Uterus (tissue), 4 donors: Measurements from ENCODE around the gene TEX54. TPM values are rescaled to one million over a fixed set of nuclear protein-coding genes. Genes with fewer than 3 reads are reported as not detected.
"Not testable (repeated sequence)": the region's sequence is repeated elsewhere in the genome, so short reads cannot be mapped to it uniquely, and the experiment has no call there.

Source experiments
- DNase-seq, 2 donors: peaks; one replicate each; pipeline ENCODE4 v3.0.0-alpha.2; 2019 to 2020
- H3K27ac ChIP-seq, 2 donors: fragments of 200-600 bp; sonication (generic); 1 replicate in 1 of 2; 2 replicates in 1 of 2; pipeline ENCODE4 v1.5.1; 2016 to 2018
- H3K27me3 ChIP-seq, 2 donors: fragments of 200-600 bp; sonication (generic); one replicate each; pipeline ENCODE4 v1.5.1; 2018 to 2019; ENCODE audit warnings: control low read depth in 1 of 2
- H3K36me3 ChIP-seq, 2 donors: fragments of 200-600 bp; sonication (generic); one replicate each; pipeline ENCODE4 v1.5.1; 2019; ENCODE audit warnings: control low read depth in 1 of 2
- H3K4me1 ChIP-seq, 2 donors: fragments of 200-600 bp; sonication (generic); one replicate each; pipeline ENCODE4 v1.5.1; 2018 to 2019; ENCODE audit warnings: control low read depth in 1 of 2
- H3K4me3 ChIP-seq, 2 donors: fragments of 200-600 bp; sonication (generic); 1 replicate in 1 of 2; 2 replicates in 1 of 2; pipeline ENCODE4 v1.5.1; 2018 to 2019; ENCODE audit warnings: mild to moderate bottlenecking in 1 of 2
- H3K9me3 ChIP-seq, 2 donors: fragments of 200-600 bp; sonication (generic); one replicate each; pipeline ENCODE4 v1.5.1; 2019; ENCODE audit warnings: control low read depth in 1 of 2
- POLR2A ChIP-seq, 2 donors: fragments of 450-650 bp; IDR thresholded peaks; one replicate each; pipeline ENCODE4 v1.6.1; 2016; ENCODE audit warnings: antibody characterized with exemption in 2 of 2, mild to moderate bottlenecking in 1 of 2, moderate library complexity in 1 of 2
- intact Hi-C: fragments of 100-400 bp; cut with DNase I; formaldehyde crosslinking; loops from one replicate; pipeline ENCODE4 v1.15.1; 2023; ENCODE audit warnings: low total_unique reads
- total RNA-seq, 4 donors: library from RNA; depleted of rRNA in 3 of 4; stranded (reverse); fragments of >200 nt in 3 of 4; gene quantifications; one replicate each; pipeline versions ENCODE4 v1.1.0 to v1.2.4, GENCODE V29; 2014 to 2023
- TF ChIP-seq, protein P1 (sequence below), 4 experiments: fragments of 200-600 bp in 2 of 4; fragments of 450-650 bp in 2 of 4; sonication (generic) in 2 of 4; IDR thresholded peaks; one replicate each; pipeline ENCODE4 v1.5.1; 2016 to 2019; ENCODE audit warnings: antibody characterized with exemption in 4 of 4, mild to moderate bottlenecking in 2 of 4, moderate library complexity in 1 of 4
- donor health status: DM: yes; HTN: yes; CAD: no.

TEX54 gene
- total RNA-seq, 4 donors from 2014 or later: not detected

DNA sequence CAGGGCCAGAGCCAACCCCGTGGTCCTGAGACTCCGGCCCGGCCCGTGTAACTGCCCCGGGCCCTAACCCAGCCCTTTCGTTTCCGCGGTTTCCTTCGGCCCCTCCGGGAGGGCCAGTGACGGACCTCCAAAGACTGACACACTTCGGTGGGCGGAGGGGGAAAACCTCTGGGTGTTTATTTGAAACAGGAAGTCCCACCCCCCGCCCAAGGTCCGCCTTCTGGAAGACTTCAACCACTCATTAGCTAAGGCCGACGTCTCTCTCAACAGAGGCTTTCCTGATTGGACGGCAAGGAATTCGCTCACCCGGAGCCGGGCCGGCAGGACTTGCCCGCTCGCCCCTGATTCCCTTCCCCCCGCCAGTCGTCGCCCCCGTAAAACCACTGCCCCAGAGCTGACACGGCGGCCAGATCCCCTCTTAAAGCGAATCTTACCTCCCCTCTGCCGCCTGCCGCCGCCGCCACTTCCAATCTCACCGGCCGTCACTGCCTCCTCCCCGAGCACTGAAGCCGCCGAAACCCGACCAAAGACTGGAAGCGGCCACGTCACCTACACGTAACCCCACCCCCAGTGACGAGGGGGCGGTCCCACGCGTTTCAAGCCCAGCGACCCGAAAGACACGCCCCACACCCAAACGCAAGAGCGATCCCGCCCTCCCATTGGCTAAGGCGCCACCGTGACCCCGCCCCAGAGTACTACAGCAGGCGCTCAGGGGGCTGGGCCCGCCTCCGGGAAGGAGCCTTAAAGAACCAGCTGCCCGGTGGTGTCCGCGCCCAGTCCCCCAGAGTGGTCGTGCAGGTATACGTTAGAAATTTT is 913 bp downstream of the TEX54 start, which contains the start of gene STX5:
TSS of gene STX5 (minus strand) at position 532 of the 816 bp plus-strand sequence. CDS start 808 bp downstream, outside the sequence.
- Histone ChIP-seq H3K36me3 (no peaks in the 10 kb centered on the region), H3K27me3 (no peaks in the 10 kb centered on the region), H3K4me1 (peaks cover 0 to 25% of the 10 kb centered on the region in 2 donors), H3K27ac (peak within 1 kb of the TSS; percentile 94 to 98), H3K9me3 (no peaks in the 10 kb centered on the region), H3K4me3 (peak within 1 kb of the TSS; percentile 89 to 96)
- intact Hi-C loops: no loop called here
- peak; percentile 100 for DNase-seq
- peak; percentile 78 to 87 for TF ChIP-seq POLR2A (IDR thresholded peaks at IDR 0.05)
- TF ChIP-seq, protein P1, sequence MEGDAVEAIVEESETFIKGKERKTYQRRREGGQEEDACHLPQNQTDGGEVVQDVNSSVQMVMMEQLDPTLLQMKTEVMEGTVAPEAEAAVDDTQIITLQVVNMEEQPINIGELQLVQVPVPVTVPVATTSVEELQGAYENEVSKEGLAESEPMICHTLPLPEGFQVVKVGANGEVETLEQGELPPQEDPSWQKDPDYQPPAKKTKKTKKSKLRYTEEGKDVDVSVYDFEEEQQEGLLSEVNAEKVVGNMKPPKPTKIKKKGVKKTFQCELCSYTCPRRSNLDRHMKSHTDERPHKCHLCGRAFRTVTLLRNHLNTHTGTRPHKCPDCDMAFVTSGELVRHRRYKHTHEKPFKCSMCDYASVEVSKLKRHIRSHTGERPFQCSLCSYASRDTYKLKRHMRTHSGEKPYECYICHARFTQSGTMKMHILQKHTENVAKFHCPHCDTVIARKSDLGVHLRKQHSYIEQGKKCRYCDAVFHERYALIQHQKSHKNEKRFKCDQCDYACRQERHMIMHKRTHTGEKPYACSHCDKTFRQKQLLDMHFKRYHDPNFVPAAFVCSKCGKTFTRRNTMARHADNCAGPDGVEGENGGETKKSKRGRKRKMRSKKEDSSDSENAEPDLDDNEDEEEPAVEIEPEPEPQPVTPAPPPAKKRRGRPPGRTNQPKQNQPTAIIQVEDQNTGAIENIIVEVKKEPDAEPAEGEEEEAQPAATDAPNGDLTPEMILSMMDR (IDR thresholded peaks at IDR 0.05): no peak

DNA sequence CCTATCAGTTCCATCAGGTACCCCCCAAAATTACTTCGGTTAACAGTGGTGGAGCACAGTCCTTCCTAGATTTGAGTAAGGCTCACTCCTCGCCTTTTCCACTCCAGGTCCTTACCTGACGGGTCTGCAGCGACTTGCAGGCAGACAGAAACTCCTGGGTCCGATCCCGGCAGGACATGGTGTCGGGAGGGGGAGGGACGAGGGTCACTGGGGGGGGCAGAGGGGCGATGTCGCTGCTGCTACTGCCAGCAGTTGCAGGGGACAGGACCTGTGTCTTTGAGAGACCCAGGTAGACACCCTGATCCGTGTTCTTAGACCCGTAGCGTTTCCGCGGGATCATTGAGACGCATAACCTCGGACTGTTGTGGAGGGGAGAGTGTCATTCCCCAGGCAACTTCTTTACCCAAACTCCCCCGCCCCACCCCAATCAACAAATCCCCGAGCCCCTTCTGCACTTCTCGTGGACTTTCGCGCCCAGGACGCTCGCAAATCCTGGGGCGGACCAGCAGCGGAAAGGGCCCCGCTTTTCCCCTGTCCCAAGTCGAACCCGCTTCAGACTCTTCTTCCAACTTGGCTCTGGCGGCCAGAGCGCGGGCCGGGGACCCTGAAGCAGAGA is 1.6 kb downstream of the TEX54 start:
- intact Hi-C loops: no loop called here
- Histone ChIP-seq H3K27me3 (no peaks in the 10 kb centered on the region), H3K36me3 (no peaks in the 10 kb centered on the region)

DNA sequence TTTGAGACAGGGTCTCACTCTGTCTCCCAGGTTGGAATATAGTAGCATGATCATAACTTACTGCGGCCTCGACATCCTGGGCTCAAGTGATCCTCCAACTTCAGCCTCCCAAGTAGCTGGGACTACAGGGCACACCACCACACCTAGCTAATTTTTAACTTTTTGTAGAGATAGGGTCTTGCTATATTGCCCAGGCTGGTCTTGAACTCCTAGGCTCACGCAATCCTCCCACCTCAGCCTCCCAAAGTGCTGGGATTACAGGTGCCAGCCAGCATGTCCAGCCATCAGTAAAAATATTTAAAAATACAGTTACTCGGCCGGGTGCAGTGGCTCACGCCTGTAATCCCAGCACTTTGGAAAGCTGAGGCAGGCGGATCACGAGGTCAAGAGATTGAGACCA is 4.5 kb downstream of the TEX54 start:
- H3K27ac ChIP-seq, DNase-seq, H3K4me3 ChIP-seq, H3K36me3 ChIP-seq, H3K27me3 ChIP-seq, H3K9me3 ChIP-seq, intact Hi-C loops: not testable (repeated sequence)
- H3K4me1 ChIP-seq: peaks cover 0 to 25% of the 10 kb centered on the region in 2 donors

More for the DNA sequence above, 1.6 kb downstream of the TEX54 start:
- Histone ChIP-seq H3K4me3 (peak overlapping the region; percentile 89 to 96), H3K9me3 (no peaks in the 10 kb centered on the region), H3K27ac (peak overlapping the region; percentile 94 to 98), H3K4me1 (peaks cover 0 to 25% of the 10 kb centered on the region in 2 donors)
- DNase-seq: no peak
- TF ChIP-seq, protein P1 (IDR thresholded peaks at IDR 0.05): peak in 1 of 4 experiments; percentile 43
- TF ChIP-seq POLR2A (IDR thresholded peaks at IDR 0.05): no peak

DNA sequence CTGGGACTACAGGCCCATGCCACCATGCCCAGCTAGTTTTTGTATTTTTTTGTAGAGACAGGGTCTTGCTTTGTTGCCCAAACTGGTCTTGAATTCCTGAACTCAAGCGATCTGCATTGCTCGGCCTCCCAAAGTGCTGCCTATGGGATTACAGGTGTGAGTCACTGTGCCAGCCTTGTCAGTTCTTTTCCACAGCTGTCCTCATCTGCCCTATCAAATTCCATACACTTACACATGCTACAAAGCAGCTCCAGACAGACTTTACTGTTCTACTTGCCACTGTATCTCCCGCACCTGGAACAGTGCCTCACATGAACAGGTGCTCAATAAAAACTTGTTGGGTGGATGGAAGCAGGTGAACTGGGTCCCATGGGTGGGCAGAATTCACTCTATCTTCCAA is 9.0 kb downstream of the TEX54 start:
- no peak for DNase-seq
- Histone ChIP-seq H3K4me1 (no peaks in the 10 kb centered on the region), H3K4me3 (no peak overlapping the region), H3K27me3 (no peaks in the 10 kb centered on the region), H3K27ac (no peak overlapping the region), H3K36me3 (no peaks in the 10 kb centered on the region), H3K9me3 (no peaks in the 10 kb centered on the region)
- intact Hi-C loops: no loop called here
- TF ChIP-seq, protein P1 (IDR thresholded peaks at IDR 0.05): no peak
- TF ChIP-seq POLR2A (IDR thresholded peaks at IDR 0.05): no peak

DNA sequence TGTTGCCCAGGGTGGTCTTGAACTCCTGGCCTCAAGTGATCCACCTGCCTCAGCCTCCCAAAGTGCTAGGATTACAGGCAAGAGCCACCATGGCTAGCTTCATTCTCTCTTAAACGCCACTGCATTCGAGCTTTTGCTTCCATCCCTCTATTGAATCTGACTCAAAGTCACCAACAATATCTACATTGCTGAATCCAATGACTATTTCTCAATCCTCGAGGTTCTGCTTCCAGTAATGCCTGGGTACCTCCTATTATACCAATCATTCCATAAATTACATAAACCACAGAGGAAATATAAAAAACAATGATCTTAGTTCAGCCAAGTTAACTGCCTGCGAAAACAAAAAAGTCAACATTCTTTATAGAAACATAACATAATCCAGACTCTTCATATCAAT is 15.5 kb downstream of the TEX54 start:
- no peak for DNase-seq
- H3K27me3 ChIP-seq: no peaks in the 10 kb centered on the region
- H3K36me3 ChIP-seq: no peaks in the 10 kb centered on the region
- H3K27ac ChIP-seq: no peak overlapping the region
- intact Hi-C loops: no loop called here
- no peak overlapping the region for H3K4me3 ChIP-seq
- TF ChIP-seq, protein P1 (IDR thresholded peaks at IDR 0.05): no peak
- TF ChIP-seq POLR2A (IDR thresholded peaks at IDR 0.05): no peak
- H3K9me3 ChIP-seq: no peaks in the 10 kb centered on the region
- no peaks in the 10 kb centered on the region for H3K4me1 ChIP-seq
